Measurements from ENCODE around the gene GABARAPL1.
"Not testable (repeated sequence)": the region's sequence is repeated elsewhere in the genome, so short reads cannot be mapped to it uniquely, and the experiment has no call there.

Gene GABARAPL1

GRCh38 chr12:10218021-10218420, 5.3 kb downstream of the GABARAPL1 start:
- H3K27ac ChIP-seq (ENCODE audit: low read length), result no peak overlapping the region
- no peaks in the 10 kb centered on the region; the same call in 1 of the 2 replicates for H3K27me3 ChIP-seq (ENCODE audit: insufficient read depth, low read length)
- H3K36me3 ChIP-seq (ENCODE audit: insufficient read depth, low read depth, low read length), result peaks cover 50% of the 10 kb centered on the region
- H3K9me3 ChIP-seq (ENCODE audit: insufficient read depth, low read depth, low read length), result no peaks in the 10 kb centered on the region
- H3K9ac ChIP-seq (ENCODE audit: low read depth, low read length), result no peak overlapping the region
- peaks cover 13% of the 10 kb centered on the region for H3K4me1 ChIP-seq (ENCODE audit: insufficient read depth, low read length)
- no peak overlapping the region for H3K4me3 ChIP-seq (ENCODE audit: low read length)

GRCh38 chr12:10220398-10221077, 7.9 kb downstream of the GABARAPL1 start:
- no peak overlapping the region for H3K27ac ChIP-seq (ENCODE audit: low read length)
- H3K4me1 ChIP-seq (ENCODE audit: insufficient read depth, low read length), result peaks cover 1% of the 10 kb centered on the region; the same call in 1 of the 2 replicates
- H3K4me3 ChIP-seq (ENCODE audit: low read length), result no peak overlapping the region
- H3K36me3 ChIP-seq (ENCODE audit: insufficient read depth, low read depth, low read length), result peaks cover 64% of the 10 kb centered on the region
- no peaks in the 10 kb centered on the region for H3K9me3 ChIP-seq (ENCODE audit: insufficient read depth, low read depth, low read length)
- no peaks in the 10 kb centered on the region for H3K27me3 ChIP-seq (ENCODE audit: insufficient read depth, low read length)
- no peak overlapping the region for H3K9ac ChIP-seq (ENCODE audit: low read depth, low read length)

GRCh38 chr12:10221846-10222245, 9.2 kb downstream of the GABARAPL1 start:
- H3K4me3 ChIP-seq (ENCODE audit: low read length), result no peak overlapping the region
- H3K27me3 ChIP-seq (ENCODE audit: insufficient read depth, low read length), result no peaks in the 10 kb centered on the region
- peaks cover 64% of the 10 kb centered on the region for H3K36me3 ChIP-seq (ENCODE audit: insufficient read depth, low read depth, low read length)
- H3K9me3 ChIP-seq (ENCODE audit: insufficient read depth, low read depth, low read length), result no peaks in the 10 kb centered on the region
- no peaks in the 10 kb centered on the region for H3K4me1 ChIP-seq (ENCODE audit: insufficient read depth, low read length)
- no peak overlapping the region for H3K27ac ChIP-seq (ENCODE audit: low read length)
- no peak overlapping the region for H3K9ac ChIP-seq (ENCODE audit: low read depth, low read length)

GRCh38 chr12:10223208-10223607, 10.5 kb downstream of the GABARAPL1 start:
- no peak overlapping the region for H3K9ac ChIP-seq (ENCODE audit: low read depth, low read length)
- peaks cover 60% of the 10 kb centered on the region for H3K36me3 ChIP-seq (ENCODE audit: insufficient read depth, low read depth, low read length)
- no peak overlapping the region for H3K27ac ChIP-seq (ENCODE audit: low read length)
- H3K4me3 ChIP-seq (ENCODE audit: low read length), result no peak overlapping the region
- no peaks in the 10 kb centered on the region for H3K9me3 ChIP-seq (ENCODE audit: insufficient read depth, low read depth, low read length)
- no peaks in the 10 kb centered on the region for H3K4me1 ChIP-seq (ENCODE audit: insufficient read depth, low read length)
- H3K27me3 ChIP-seq (ENCODE audit: insufficient read depth, low read length), result no peaks in the 10 kb centered on the region

- H3K27ac ChIP-seq (ENCODE audit: low read length); H3K4me3 ChIP-seq (ENCODE audit: low read length); H3K4me1 ChIP-seq (ENCODE audit: insufficient read depth, low read length); H3K27me3 ChIP-seq (ENCODE audit: insufficient read depth, low read length); H3K9ac ChIP-seq (ENCODE audit: low read depth, low read length); H3K9me3 ChIP-seq (ENCODE audit: insufficient read depth, low read depth, low read length): not testable (repeated sequence)
- H3K36me3 ChIP-seq (ENCODE audit: insufficient read depth, low read depth, low read length), result peaks cover 40% of the 10 kb centered on the region
Measured at GRCh38 chr12:10225426-10225825, 12.7 kb downstream of the GABARAPL1 start.

- Histone ChIP-seq H3K9ac (ENCODE audit: low read depth, low read length) (no peak overlapping the region), H3K36me3 (ENCODE audit: insufficient read depth, low read depth, low read length) (peaks cover 34% of the 10 kb centered on the region), H3K27ac (ENCODE audit: low read length) (no peak overlapping the region)
Measured at GRCh38 chr12:10226086-10226485, 13.4 kb downstream of the GABARAPL1 start.

GRCh38 chr12:10226731-10227130, 14.1 kb downstream of the GABARAPL1 start:
- Histone ChIP-seq H3K27ac (ENCODE audit: low read length) (no peak overlapping the region), H3K4me1 (ENCODE audit: insufficient read depth, low read length) (no peaks in the 10 kb centered on the region), H3K9ac (ENCODE audit: low read depth, low read length) (no peak overlapping the region), H3K9me3 (ENCODE audit: insufficient read depth, low read depth, low read length) (no peaks in the 10 kb centered on the region), H3K27me3 (ENCODE audit: insufficient read depth, low read length) (no peaks in the 10 kb centered on the region), H3K4me3 (ENCODE audit: low read length) (no peak overlapping the region), H3K36me3 (ENCODE audit: insufficient read depth, low read depth, low read length) (peaks cover 27% of the 10 kb centered on the region)

More at GRCh38 chr12:10226086-10226485, 13.4 kb downstream of the GABARAPL1 start:
- Histone ChIP-seq H3K9me3 (ENCODE audit: insufficient read depth, low read depth, low read length) (no peaks in the 10 kb centered on the region), H3K4me3 (ENCODE audit: low read length) (no peak overlapping the region), H3K4me1 (ENCODE audit: insufficient read depth, low read length) (no peaks in the 10 kb centered on the region), H3K27me3 (ENCODE audit: insufficient read depth, low read length) (no peaks in the 10 kb centered on the region)

GRCh38 chr12:10227648-10228047, 15.0 kb downstream of the GABARAPL1 start:
- Histone ChIP-seq H3K27me3 (ENCODE audit: insufficient read depth, low read length) (no peaks in the 10 kb centered on the region), H3K4me1 (ENCODE audit: insufficient read depth, low read length) (no peaks in the 10 kb centered on the region), H3K9ac (ENCODE audit: low read depth, low read length) (no peak overlapping the region), H3K9me3 (ENCODE audit: insufficient read depth, low read depth, low read length) (no peaks in the 10 kb centered on the region), H3K36me3 (ENCODE audit: insufficient read depth, low read depth, low read length) (peaks cover 18% of the 10 kb centered on the region), H3K4me3 (ENCODE audit: low read length) (no peak overlapping the region), H3K27ac (ENCODE audit: low read length) (no peak overlapping the region)

GRCh38 chr12:10234562-10234961, 21.9 kb downstream of the GABARAPL1 start:
- Histone ChIP-seq H3K27me3 (ENCODE audit: insufficient read depth, low read length) (no peaks in the 10 kb centered on the region), H3K36me3 (ENCODE audit: insufficient read depth, low read depth, low read length) (no peaks in the 10 kb centered on the region), H3K4me1 (ENCODE audit: insufficient read depth, low read length) (no peaks in the 10 kb centered on the region), H3K4me3 (ENCODE audit: low read length) (no peak overlapping the region), H3K9me3 (ENCODE audit: insufficient read depth, low read depth, low read length) (peaks cover 25% of the 10 kb centered on the region), H3K9ac (ENCODE audit: low read depth, low read length) (no peak overlapping the region), H3K27ac (ENCODE audit: low read length) (no peak overlapping the region)

GRCh38 chr12:10235761-10236631, 23.3 kb downstream of the GABARAPL1 start:
- no peak overlapping the region for H3K9ac ChIP-seq (ENCODE audit: low read depth, low read length)
- no peak overlapping the region for H3K4me3 ChIP-seq (ENCODE audit: low read length)
- no peaks in the 10 kb centered on the region for H3K27me3 ChIP-seq (ENCODE audit: insufficient read depth, low read length)
- no peaks in the 10 kb centered on the region for H3K36me3 ChIP-seq (ENCODE audit: insufficient read depth, low read depth, low read length)
- H3K9me3 ChIP-seq (ENCODE audit: insufficient read depth, low read depth, low read length), result peaks cover 25% of the 10 kb centered on the region
- no peaks in the 10 kb centered on the region for H3K4me1 ChIP-seq (ENCODE audit: insufficient read depth, low read length)
- no peak overlapping the region for H3K27ac ChIP-seq (ENCODE audit: low read length)

GRCh38 chr12:10236720-10237119, 24.0 kb downstream of the GABARAPL1 start:
- H3K4me3 ChIP-seq (ENCODE audit: low read length), result no peak overlapping the region
- H3K27me3 ChIP-seq (ENCODE audit: insufficient read depth, low read length), result no peaks in the 10 kb centered on the region
- H3K27ac ChIP-seq (ENCODE audit: low read length), result no peak overlapping the region
- H3K4me1 ChIP-seq (ENCODE audit: insufficient read depth, low read length), result peaks cover under 1% of the 10 kb centered on the region; the same call in 1 of the 2 replicates
- H3K9ac ChIP-seq (ENCODE audit: low read depth, low read length), result no peak overlapping the region
- peaks cover 25% of the 10 kb centered on the region for H3K9me3 ChIP-seq (ENCODE audit: insufficient read depth, low read depth, low read length)
- H3K36me3 ChIP-seq (ENCODE audit: insufficient read depth, low read depth, low read length), result no peaks in the 10 kb centered on the region

GRCh38 chr12:10238526-10238925, 25.8 kb downstream of the GABARAPL1 start:
- Histone ChIP-seq H3K4me3 (ENCODE audit: low read length) (no peak overlapping the region), H3K36me3 (ENCODE audit: insufficient read depth, low read depth, low read length) (no peaks in the 10 kb centered on the region)

More at GRCh38 chr12:10238526-10238925, 25.8 kb downstream of the GABARAPL1 start:
- Histone ChIP-seq H3K9me3 (ENCODE audit: insufficient read depth, low read depth, low read length) (peaks cover 21% of the 10 kb centered on the region), H3K27me3 (ENCODE audit: insufficient read depth, low read length) (no peaks in the 10 kb centered on the region), H3K4me1 (ENCODE audit: insufficient read depth, low read length) (peaks cover 7% of the 10 kb centered on the region; the same call in 1 of the 2 replicates), H3K27ac (ENCODE audit: low read length) (no peak overlapping the region), H3K9ac (ENCODE audit: low read depth, low read length) (no peak overlapping the region)

All from iPS-20b (cell line).